ENCODE measurements around the gene CIDEC.

CIDEC gene

DNA sequence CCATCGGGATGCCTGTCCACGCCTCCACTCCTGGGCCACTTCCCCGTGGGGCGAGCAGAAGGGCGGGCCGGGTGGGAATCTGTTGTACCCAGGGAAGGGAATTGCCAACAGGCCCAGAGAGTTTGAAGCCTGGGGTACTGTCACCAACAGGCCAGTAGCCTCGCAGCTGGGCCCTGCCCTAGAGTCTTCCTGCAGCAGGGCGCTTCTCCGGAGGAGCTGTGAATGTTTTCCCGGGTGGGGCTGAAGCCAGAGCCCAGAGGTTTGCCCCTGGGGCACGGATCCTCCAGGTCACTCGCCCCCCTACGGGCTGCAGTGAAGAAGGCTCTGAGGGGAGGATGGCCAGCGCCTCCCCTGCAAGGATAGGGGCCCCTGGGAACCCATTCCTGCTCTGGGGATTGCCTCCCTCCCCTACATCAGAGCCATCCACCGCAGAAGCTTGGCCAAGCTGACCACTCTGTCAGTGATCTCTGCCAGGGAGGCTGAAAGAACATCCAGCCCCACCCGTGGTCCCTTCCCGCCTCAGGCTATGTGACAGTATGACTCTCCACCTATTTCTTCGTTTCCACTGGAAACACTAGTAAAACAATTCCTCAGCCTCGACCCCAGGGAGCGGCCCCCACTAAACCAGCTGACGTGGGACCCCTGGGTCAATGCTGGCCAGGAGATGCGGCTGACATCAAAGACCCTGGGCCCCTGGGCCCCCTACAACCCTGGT, 16.8 kb downstream of the CIDEC start:
- Histone ChIP-seq H3K9me3 (ENCODE audit: control insufficient read depth, insufficient read depth, low read depth, low read length) (no peaks in the 10 kb centered on the region), H3K4me3 (ENCODE audit: low read depth, low read length) (no peak overlapping the region), H3K4me1 (ENCODE audit: control insufficient read depth, insufficient read depth, low read length) (peaks cover 7% of the 10 kb centered on the region; the same call in 1 of the 2 replicates), H3K27ac (ENCODE audit: extremely low read depth, low read depth, low read length) (no peak overlapping the region), H3K36me3 (ENCODE audit: control insufficient read depth in 2 of 2, insufficient read depth in 1 of 2, low read length in 2 of 2) (no peaks in the 10 kb centered on the region)
- CTCF ChIA-PET, result no interaction called here
- TF ChIP-seq, protein P1, sequence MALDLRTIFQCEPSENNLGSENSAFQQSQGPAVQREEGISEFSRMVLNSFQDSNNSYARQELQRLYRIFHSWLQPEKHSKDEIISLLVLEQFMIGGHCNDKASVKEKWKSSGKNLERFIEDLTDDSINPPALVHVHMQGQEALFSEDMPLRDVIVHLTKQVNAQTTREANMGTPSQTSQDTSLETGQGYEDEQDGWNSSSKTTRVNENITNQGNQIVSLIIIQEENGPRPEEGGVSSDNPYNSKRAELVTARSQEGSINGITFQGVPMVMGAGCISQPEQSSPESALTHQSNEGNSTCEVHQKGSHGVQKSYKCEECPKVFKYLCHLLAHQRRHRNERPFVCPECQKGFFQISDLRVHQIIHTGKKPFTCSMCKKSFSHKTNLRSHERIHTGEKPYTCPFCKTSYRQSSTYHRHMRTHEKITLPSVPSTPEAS (tag by site-specific recombination; IDR thresholded peaks at IDR 0.05), result no peak
- TF ChIP-seq, protein P2, sequence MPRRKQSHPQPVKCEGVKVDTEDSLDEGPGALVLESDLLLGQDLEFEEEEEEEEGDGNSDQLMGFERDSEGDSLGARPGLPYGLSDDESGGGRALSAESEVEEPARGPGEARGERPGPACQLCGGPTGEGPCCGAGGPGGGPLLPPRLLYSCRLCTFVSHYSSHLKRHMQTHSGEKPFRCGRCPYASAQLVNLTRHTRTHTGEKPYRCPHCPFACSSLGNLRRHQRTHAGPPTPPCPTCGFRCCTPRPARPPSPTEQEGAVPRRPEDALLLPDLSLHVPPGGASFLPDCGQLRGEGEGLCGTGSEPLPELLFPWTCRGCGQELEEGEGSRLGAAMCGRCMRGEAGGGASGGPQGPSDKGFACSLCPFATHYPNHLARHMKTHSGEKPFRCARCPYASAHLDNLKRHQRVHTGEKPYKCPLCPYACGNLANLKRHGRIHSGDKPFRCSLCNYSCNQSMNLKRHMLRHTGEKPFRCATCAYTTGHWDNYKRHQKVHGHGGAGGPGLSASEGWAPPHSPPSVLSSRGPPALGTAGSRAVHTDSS (tag by site-specific recombination; IDR thresholded peaks at IDR 0.05), result no peak
- TF ChIP-seq, protein P3, sequence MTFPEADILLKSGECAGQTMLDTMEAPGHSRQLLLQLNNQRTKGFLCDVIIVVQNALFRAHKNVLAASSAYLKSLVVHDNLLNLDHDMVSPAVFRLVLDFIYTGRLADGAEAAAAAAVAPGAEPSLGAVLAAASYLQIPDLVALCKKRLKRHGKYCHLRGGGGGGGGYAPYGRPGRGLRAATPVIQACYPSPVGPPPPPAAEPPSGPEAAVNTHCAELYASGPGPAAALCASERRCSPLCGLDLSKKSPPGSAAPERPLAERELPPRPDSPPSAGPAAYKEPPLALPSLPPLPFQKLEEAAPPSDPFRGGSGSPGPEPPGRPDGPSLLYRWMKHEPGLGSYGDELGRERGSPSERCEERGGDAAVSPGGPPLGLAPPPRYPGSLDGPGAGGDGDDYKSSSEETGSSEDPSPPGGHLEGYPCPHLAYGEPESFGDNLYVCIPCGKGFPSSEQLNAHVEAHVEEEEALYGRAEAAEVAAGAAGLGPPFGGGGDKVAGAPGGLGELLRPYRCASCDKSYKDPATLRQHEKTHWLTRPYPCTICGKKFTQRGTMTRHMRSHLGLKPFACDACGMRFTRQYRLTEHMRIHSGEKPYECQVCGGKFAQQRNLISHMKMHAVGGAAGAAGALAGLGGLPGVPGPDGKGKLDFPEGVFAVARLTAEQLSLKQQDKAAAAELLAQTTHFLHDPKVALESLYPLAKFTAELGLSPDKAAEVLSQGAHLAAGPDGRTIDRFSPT (tag by site-specific recombination; IDR thresholded peaks at IDR 0.05), result no peak
- TF ChIP-seq ZNF473 (tag by site-specific recombination; IDR thresholded peaks at IDR 0.05), result no peak
- TF ChIP-seq ZNF302 (tag by site-specific recombination; IDR thresholded peaks at IDR 0.05; ENCODE audit: low read depth), result no peak
- no peak for TF ChIP-seq YY2 (tag by site-specific recombination; IDR thresholded peaks at IDR 0.05)
- TF ChIP-seq ZNF777 (tag by site-specific recombination; IDR thresholded peaks at IDR 0.05; ENCODE audit: borderline replicate concordance), result no peak
- no peak for TF ChIP-seq ZFP3 (tag by site-specific recombination; IDR thresholded peaks at IDR 0.05; ENCODE audit: low read depth)
- TF ChIP-seq ZIC2 (tag by site-specific recombination; IDR thresholded peaks at IDR 0.05), result no peak
- no peak for TF ChIP-seq SP2 (tag by site-specific recombination; IDR thresholded peaks at IDR 0.05)
- no peak for TF ChIP-seq ZNF391 (tag by site-specific recombination; IDR thresholded peaks at IDR 0.05; ENCODE audit: borderline replicate concordance, low read depth)
- TF ChIP-seq OSR2 (tag by site-specific recombination; IDR thresholded peaks at IDR 0.05), result no peak
- no peak for TF ChIP-seq ZNF585B (tag by site-specific recombination; IDR thresholded peaks at IDR 0.05)
- no peak for TF ChIP-seq ZNF23 (tag by site-specific recombination; IDR thresholded peaks at IDR 0.05; ENCODE audit: borderline replicate concordance)
- TF ChIP-seq, protein P4, sequence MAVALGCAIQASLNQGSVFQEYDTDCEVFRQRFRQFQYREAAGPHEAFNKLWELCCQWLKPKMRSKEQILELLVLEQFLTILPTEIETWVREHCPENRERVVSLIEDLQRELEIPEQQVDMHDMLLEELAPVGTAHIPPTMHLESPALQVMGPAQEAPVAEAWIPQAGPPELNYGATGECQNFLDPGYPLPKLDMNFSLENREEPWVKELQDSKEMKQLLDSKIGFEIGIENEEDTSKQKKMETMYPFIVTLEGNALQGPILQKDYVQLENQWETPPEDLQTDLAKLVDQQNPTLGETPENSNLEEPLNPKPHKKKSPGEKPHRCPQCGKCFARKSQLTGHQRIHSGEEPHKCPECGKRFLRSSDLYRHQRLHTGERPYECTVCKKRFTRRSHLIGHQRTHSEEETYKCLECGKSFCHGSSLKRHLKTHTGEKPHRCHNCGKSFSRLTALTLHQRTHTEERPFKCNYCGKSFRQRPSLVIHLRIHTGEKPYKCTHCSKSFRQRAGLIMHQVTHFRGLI (tag by site-specific recombination; IDR thresholded peaks at IDR 0.05), result no peak
- TF ChIP-seq, protein P5, sequence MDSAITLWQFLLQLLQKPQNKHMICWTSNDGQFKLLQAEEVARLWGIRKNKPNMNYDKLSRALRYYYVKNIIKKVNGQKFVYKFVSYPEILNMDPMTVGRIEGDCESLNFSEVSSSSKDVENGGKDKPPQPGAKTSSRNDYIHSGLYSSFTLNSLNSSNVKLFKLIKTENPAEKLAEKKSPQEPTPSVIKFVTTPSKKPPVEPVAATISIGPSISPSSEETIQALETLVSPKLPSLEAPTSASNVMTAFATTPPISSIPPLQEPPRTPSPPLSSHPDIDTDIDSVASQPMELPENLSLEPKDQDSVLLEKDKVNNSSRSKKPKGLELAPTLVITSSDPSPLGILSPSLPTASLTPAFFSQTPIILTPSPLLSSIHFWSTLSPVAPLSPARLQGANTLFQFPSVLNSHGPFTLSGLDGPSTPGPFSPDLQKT (IDR thresholded peaks at IDR 0.05; ENCODE audit: borderline replicate concordance, low read depth, low read length), result no peak
- TF ChIP-seq, protein P6, sequence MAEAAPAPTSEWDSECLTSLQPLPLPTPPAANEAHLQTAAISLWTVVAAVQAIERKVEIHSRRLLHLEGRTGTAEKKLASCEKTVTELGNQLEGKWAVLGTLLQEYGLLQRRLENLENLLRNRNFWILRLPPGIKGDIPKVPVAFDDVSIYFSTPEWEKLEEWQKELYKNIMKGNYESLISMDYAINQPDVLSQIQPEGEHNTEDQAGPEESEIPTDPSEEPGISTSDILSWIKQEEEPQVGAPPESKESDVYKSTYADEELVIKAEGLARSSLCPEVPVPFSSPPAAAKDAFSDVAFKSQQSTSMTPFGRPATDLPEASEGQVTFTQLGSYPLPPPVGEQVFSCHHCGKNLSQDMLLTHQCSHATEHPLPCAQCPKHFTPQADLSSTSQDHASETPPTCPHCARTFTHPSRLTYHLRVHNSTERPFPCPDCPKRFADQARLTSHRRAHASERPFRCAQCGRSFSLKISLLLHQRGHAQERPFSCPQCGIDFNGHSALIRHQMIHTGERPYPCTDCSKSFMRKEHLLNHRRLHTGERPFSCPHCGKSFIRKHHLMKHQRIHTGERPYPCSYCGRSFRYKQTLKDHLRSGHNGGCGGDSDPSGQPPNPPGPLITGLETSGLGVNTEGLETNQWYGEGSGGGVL (tag by site-specific recombination; IDR thresholded peaks at IDR 0.05), result no peak
- no peak for TF ChIP-seq ZNF501 (tag by site-specific recombination; IDR thresholded peaks at IDR 0.05)
- no peak for TF ChIP-seq ZNF132 (tag by site-specific recombination; IDR thresholded peaks at IDR 0.05; ENCODE audit: borderline replicate concordance)
- POLR2A ChIA-PET, result no interaction called here
